GM23338 (cell line): ENCODE data around the gene NFYB. TPM values are rescaled to one million over a fixed set of nuclear protein-coding genes. Genes with fewer than 3 reads are reported as not detected.

ENCODE experiments used
- ATAC-seq: fragments of 200-7000 bp; cut with Tn5 transposase; 3 replicates; pipeline ENCODE4 v1.9.1; 2020
- DNase-seq: peaks from one replicate; pipeline ENCODE4 v3.0.0-alpha.2; 2015; ENCODE audit warnings: low spot score
- H2AFZ ChIP-seq: fragments of 200-600 bp; sonication (generic); 2 replicates; pipeline ENCODE4 v1.8.0; 2016; ENCODE audit warnings: antibody characterized with exemption, mild to moderate bottlenecking, moderate library complexity
- H3F3A ChIP-seq: fragments of 200-600 bp; sonication (generic); replicated peaks from 2 replicates; pipeline ENCODE4 v1.8.0; 2017; ENCODE audit warnings: antibody characterized with exemption, mixed run types, low read depth
- H3K27ac ChIP-seq: fragments of 200-600 bp; sonication (generic); 2 replicates; pipeline ENCODE4 v1.6.1; 2016; ENCODE audit warnings: low read depth
- H3K27me3 ChIP-seq: fragments of 200-600 bp; sonication (generic); 2 replicates; pipeline ENCODE4 v1.8.0; 2016; ENCODE audit warnings: mild to moderate bottlenecking, mixed run types, moderate library complexity; ENCODE audit not compliant: insufficient read depth
- H3K36me3 ChIP-seq: fragments of 200-600 bp; sonication (generic); 2 replicates; pipeline ENCODE4 v1.8.0; 2016; ENCODE audit warnings: mild to moderate bottlenecking; ENCODE audit not compliant: insufficient read depth
- H3K4me1 ChIP-seq: fragments of 200-600 bp; sonication (generic); 2 replicates; pipeline ENCODE4 v1.8.0; 2016; ENCODE audit warnings: mild to moderate bottlenecking, moderate library complexity; ENCODE audit not compliant: insufficient read depth
- H3K4me2 ChIP-seq: fragments of 200-600 bp; sonication (generic); 2 replicates; pipeline ENCODE4 v1.7.1; 2017; ENCODE audit warnings: mixed run types
- H3K4me3 ChIP-seq: fragments of 200-600 bp; sonication (generic); 2 replicates; pipeline ENCODE4 v1.6.1; 2016; ENCODE audit warnings: mixed run types
- H3K79me2 ChIP-seq: fragments of 200-600 bp; sonication (generic); replicated peaks from 2 replicates; pipeline ENCODE4 v1.8.0; 2017; ENCODE audit warnings: mild to moderate bottlenecking; ENCODE audit not compliant: insufficient read depth
- H3K9me2 ChIP-seq: fragments of 200-600 bp; sonication (generic); 2 replicates; pipeline ENCODE4 v1.8.0; 2017; ENCODE audit not compliant: insufficient read depth
- H4K20me1 ChIP-seq: fragments of 200-600 bp; sonication (generic); replicated peaks from 2 replicates; pipeline ENCODE4 v1.8.0; 2017; ENCODE audit warnings: mild to moderate bottlenecking; ENCODE audit not compliant: insufficient read depth
- H3K27ac Mint-ChIP-seq: 2 replicates; pipeline ENCODE4 v1.8.0; 2020; ENCODE audit warnings: inconsistent platforms, mild to moderate bottlenecking, moderate library complexity, mixed read lengths
- H3K27me3 Mint-ChIP-seq: 3 replicates; pipeline ENCODE4 v1.8.0; 2022; ENCODE audit warnings: low read depth, mild to moderate bottlenecking, moderate library complexity, mixed read lengths, inconsistent platforms; ENCODE audit not compliant: insufficient read depth, poor library complexity
- H3K36me3 Mint-ChIP-seq: 3 replicates; pipeline ENCODE4 v1.8.0; 2021; ENCODE audit warnings: low read depth, mild to moderate bottlenecking, inconsistent platforms, moderate library complexity, mixed read lengths
- H3K4me1 Mint-ChIP-seq: 3 replicates; pipeline ENCODE4 v1.8.0; 2020; ENCODE audit warnings: mild to moderate bottlenecking, inconsistent platforms, mixed read lengths
- H3K4me3 Mint-ChIP-seq: 3 replicates; pipeline ENCODE4 v1.8.0; 2021; ENCODE audit warnings: moderate library complexity, mild to moderate bottlenecking, inconsistent platforms, mixed read lengths
- H3K9me3 Mint-ChIP-seq: 3 replicates; pipeline ENCODE4 v1.8.0; 2020; ENCODE audit warnings: moderate library complexity, mild to moderate bottlenecking, inconsistent platforms, mixed read lengths
- CREB1 ChIP-seq: fragments of 250-450 bp; sonication (Bioruptor Pico); IDR thresholded peaks from 2 replicates; pipeline ENCODE4 v1.5.0; 2020; ENCODE audit warnings: low read depth, mild to moderate bottlenecking, moderate library complexity
- EZH2 ChIP-seq: fragments of 200-600 bp; sonication (generic); IDR thresholded peaks from one replicate; pipeline ENCODE4 v1.8.0; 2017; ENCODE audit warnings: antibody characterized with exemption, mild to moderate bottlenecking, low read depth; ENCODE audit not compliant: unreplicated experiment
- EZH2phosphoT487 ChIP-seq: fragments of 200-600 bp; sonication (generic); IDR thresholded peaks from one replicate; pipeline ENCODE4 v1.8.1; 2018; ENCODE audit warnings: antibody characterized with exemption; ENCODE audit not compliant: unreplicated experiment
- JUNB ChIP-seq: IDR thresholded peaks from one replicate; pipeline ENCODE4 v1.6.1; 2016; ENCODE audit warnings: antibody characterized with exemption; ENCODE audit not compliant: unreplicated experiment
- NANOG ChIP-seq: IDR thresholded peaks from 2 replicates; pipeline ENCODE4 v1.6.1; 2016; ENCODE audit warnings: antibody characterized with exemption, borderline replicate concordance
- POLR2AphosphoS5 ChIP-seq: IDR thresholded peaks from 2 replicates; pipeline ENCODE4 v1.6.1; 2016; ENCODE audit warnings: antibody characterized with exemption, low read depth
- REST ChIP-seq: IDR thresholded peaks from one replicate; pipeline ENCODE4 v1.6.1; 2018; ENCODE audit warnings: antibody characterized with exemption; ENCODE audit not compliant: unreplicated experiment
- STAT1 ChIP-seq: IDR thresholded peaks from one replicate; pipeline ENCODE4 v1.6.1; 2016; ENCODE audit warnings: antibody characterized with exemption; ENCODE audit not compliant: unreplicated experiment
- ZNF114 ChIP-seq: fragments of 250-450 bp; sonication (Bioruptor Pico); IDR thresholded peaks from 2 replicates; pipeline ENCODE4 v1.5.0; 2020; ENCODE audit warnings: mild to moderate bottlenecking, moderate library complexity
- ZNF331 ChIP-seq: fragments of 250-450 bp; sonication (Bioruptor Pico); IDR thresholded peaks from 2 replicates; pipeline ENCODE4 v1.5.0; 2020; ENCODE audit warnings: low read depth, mild to moderate bottlenecking, moderate library complexity
- polyA plus RNA-seq: library from polyadenylated mRNA; unstranded; fragments of >200 nt; fragmentation: Nextera tagmentation; extraction: Ambion mirVana; gene quantifications from 2 replicates; pipeline ENCODE4 v1.2.1, GENCODE V29; 2016
- total RNA-seq: library from RNA; depleted of rRNA; stranded (reverse); fragments of >200 nt; shearing (Covaris generic); gene quantifications from 2 replicates; pipeline ENCODE4 v1.2.3, GENCODE V29; 2014
- TF ChIP-seq, protein P1 (sequence below), 2 experiments: fragments of 200-600 bp in 1 of 2; sonication (generic) in 1 of 2; conservative IDR thresholded peaks; 2 replicates each; pipeline versions ENCODE4 v1.5.1 to v1.6.1; 2016 to 2017; ENCODE audit warnings: antibody characterized with exemption in 2 of 2, low read depth in 2 of 2, mild to moderate bottlenecking in 2 of 2, moderate library complexity in 1 of 2

The NFYB gene
- total and polyA plus RNA-seq, 2 experiments from 2014 or later: 32.7 to 67.2 TPM

GRCh38 chr12:104168596-104168995, 30.6 kb upstream of the NFYB start (continued):
- TF ChIP-seq STAT1 (no peak), EZH2phosphoT487 (no peak), ZNF114 (CRISPR knock-in tag) (no peak), ZNF331 (CRISPR knock-in tag) (no peak), CREB1 (no peak), EZH2 (no peak), JUNB (no peak), POLR2AphosphoS5 (no peak), NANOG (no peak), REST (no peak)
- TF ChIP-seq, protein P1, sequence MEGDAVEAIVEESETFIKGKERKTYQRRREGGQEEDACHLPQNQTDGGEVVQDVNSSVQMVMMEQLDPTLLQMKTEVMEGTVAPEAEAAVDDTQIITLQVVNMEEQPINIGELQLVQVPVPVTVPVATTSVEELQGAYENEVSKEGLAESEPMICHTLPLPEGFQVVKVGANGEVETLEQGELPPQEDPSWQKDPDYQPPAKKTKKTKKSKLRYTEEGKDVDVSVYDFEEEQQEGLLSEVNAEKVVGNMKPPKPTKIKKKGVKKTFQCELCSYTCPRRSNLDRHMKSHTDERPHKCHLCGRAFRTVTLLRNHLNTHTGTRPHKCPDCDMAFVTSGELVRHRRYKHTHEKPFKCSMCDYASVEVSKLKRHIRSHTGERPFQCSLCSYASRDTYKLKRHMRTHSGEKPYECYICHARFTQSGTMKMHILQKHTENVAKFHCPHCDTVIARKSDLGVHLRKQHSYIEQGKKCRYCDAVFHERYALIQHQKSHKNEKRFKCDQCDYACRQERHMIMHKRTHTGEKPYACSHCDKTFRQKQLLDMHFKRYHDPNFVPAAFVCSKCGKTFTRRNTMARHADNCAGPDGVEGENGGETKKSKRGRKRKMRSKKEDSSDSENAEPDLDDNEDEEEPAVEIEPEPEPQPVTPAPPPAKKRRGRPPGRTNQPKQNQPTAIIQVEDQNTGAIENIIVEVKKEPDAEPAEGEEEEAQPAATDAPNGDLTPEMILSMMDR (conservative IDR thresholded peaks at IDR 0.05; ENCODE audit: low read depth in 2 of 2): no peak

GRCh38 chr12:104167519-104168458, 29.8 kb upstream of the NFYB start:
- ATAC-seq (no peak), DNase-seq (no peak)
- no peak overlapping the region for H3K27ac ChIP-seq
- H2AFZ ChIP-seq: no peak overlapping the region
- no peak overlapping the region for H3K4me3 Mint-ChIP-seq
- no peaks in the 10 kb centered on the region for H3K27me3 ChIP-seq
- H3K27ac Mint-ChIP-seq: no peak overlapping the region
- no peaks in the 10 kb centered on the region for H3K79me2 ChIP-seq
- H3K4me1 Mint-ChIP-seq: 0 out of 3 replicates have a peak, but pooled peaks cover 2% of the 10 kb centered on the region
- H3K9me2 ChIP-seq: 0 out of 2 replicates have a peak, but pooled peaks cover 4% of the 10 kb centered on the region
- no peaks in the 10 kb centered on the region; the same call in 2 of the 3 replicates for H3K9me3 Mint-ChIP-seq
- no peak for TF ChIP-seq ZNF331 (CRISPR knock-in tag)
- peaks cover 8% of the 10 kb centered on the region; the same call in 1 of the 2 replicates for H3K4me1 ChIP-seq
- no peak overlapping the region for H3K4me2 ChIP-seq
- no peaks in the 10 kb centered on the region for H3K36me3 ChIP-seq
- no peaks in the 10 kb centered on the region for H4K20me1 ChIP-seq
- peaks cover 2% of the 10 kb centered on the region for H3K27me3 Mint-ChIP-seq
- H3K4me3 ChIP-seq: no peak overlapping the region
- no peaks in the 10 kb centered on the region for H3K36me3 Mint-ChIP-seq
- no peaks in the 10 kb centered on the region for H3F3A ChIP-seq
